GM23338 (cell line): ENCODE data around the gene TFB1M.

Experiments
- CREB1 ChIP-seq: fragments of 250-450 bp; sonication (Bioruptor Pico); IDR thresholded peaks from 2 replicates; pipeline ENCODE4 v1.5.0; 2020; ENCODE audit warnings: low read depth, mild to moderate bottlenecking, moderate library complexity
- EZH2 ChIP-seq: fragments of 200-600 bp; sonication (generic); IDR thresholded peaks from one replicate; pipeline ENCODE4 v1.8.0; 2017; ENCODE audit warnings: antibody characterized with exemption, mild to moderate bottlenecking, low read depth; ENCODE audit not compliant: unreplicated experiment
- EZH2phosphoT487 ChIP-seq: fragments of 200-600 bp; sonication (generic); IDR thresholded peaks from one replicate; pipeline ENCODE4 v1.8.1; 2018; ENCODE audit warnings: antibody characterized with exemption; ENCODE audit not compliant: unreplicated experiment
- JUNB ChIP-seq: IDR thresholded peaks from one replicate; pipeline ENCODE4 v1.6.1; 2016; ENCODE audit warnings: antibody characterized with exemption; ENCODE audit not compliant: unreplicated experiment
- NANOG ChIP-seq: IDR thresholded peaks from 2 replicates; pipeline ENCODE4 v1.6.1; 2016; ENCODE audit warnings: antibody characterized with exemption, borderline replicate concordance
- POLR2AphosphoS5 ChIP-seq: IDR thresholded peaks from 2 replicates; pipeline ENCODE4 v1.6.1; 2016; ENCODE audit warnings: antibody characterized with exemption, low read depth
- STAT1 ChIP-seq: IDR thresholded peaks from one replicate; pipeline ENCODE4 v1.6.1; 2016; ENCODE audit warnings: antibody characterized with exemption; ENCODE audit not compliant: unreplicated experiment
- ZNF114 ChIP-seq: fragments of 250-450 bp; sonication (Bioruptor Pico); IDR thresholded peaks from 2 replicates; pipeline ENCODE4 v1.5.0; 2020; ENCODE audit warnings: mild to moderate bottlenecking, moderate library complexity
- ZNF331 ChIP-seq: fragments of 250-450 bp; sonication (Bioruptor Pico); IDR thresholded peaks from 2 replicates; pipeline ENCODE4 v1.5.0; 2020; ENCODE audit warnings: low read depth, mild to moderate bottlenecking, moderate library complexity
- TF ChIP-seq, protein P1 (sequence below), 2 experiments: fragments of 200-600 bp in 1 of 2; sonication (generic) in 1 of 2; conservative IDR thresholded peaks; 2 replicates each; pipeline versions ENCODE4 v1.5.1 to v1.6.1; 2016 to 2017; ENCODE audit warnings: antibody characterized with exemption in 2 of 2, low read depth in 2 of 2, mild to moderate bottlenecking in 2 of 2, moderate library complexity in 1 of 2
- TF ChIP-seq, protein P2 (sequence below): IDR thresholded peaks from one replicate; pipeline ENCODE4 v1.6.1; 2018; ENCODE audit warnings: antibody characterized with exemption; ENCODE audit not compliant: unreplicated experiment
- TF ChIP-seq, protein P3 (sequence below): fragments of 250-450 bp; sonication (Bioruptor Pico); IDR thresholded peaks from 2 replicates; pipeline ENCODE4 v1.5.0; 2020; ENCODE audit warnings: mild to moderate bottlenecking, moderate library complexity

DNA sequence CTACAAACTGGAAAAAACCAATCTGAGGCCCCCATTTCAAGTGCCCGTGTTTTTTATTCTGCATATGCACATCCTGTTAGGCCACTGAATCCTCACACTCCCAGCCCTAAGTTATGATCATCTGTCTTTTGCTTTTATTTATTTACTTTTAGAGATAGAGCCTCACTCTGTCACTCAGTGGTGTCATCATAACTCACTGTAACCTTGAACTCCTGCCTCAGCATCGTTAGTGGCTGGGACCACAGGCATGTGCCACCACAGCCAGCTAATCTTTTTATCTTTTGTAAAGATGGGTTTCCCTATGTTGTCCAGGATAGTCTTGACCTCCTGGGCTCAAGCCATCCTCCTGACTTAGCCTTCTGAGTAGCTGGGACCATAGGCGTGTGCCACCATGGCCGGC lies 80.1 kb downstream of the TFB1M start:
- TF ChIP-seq, protein P1, sequence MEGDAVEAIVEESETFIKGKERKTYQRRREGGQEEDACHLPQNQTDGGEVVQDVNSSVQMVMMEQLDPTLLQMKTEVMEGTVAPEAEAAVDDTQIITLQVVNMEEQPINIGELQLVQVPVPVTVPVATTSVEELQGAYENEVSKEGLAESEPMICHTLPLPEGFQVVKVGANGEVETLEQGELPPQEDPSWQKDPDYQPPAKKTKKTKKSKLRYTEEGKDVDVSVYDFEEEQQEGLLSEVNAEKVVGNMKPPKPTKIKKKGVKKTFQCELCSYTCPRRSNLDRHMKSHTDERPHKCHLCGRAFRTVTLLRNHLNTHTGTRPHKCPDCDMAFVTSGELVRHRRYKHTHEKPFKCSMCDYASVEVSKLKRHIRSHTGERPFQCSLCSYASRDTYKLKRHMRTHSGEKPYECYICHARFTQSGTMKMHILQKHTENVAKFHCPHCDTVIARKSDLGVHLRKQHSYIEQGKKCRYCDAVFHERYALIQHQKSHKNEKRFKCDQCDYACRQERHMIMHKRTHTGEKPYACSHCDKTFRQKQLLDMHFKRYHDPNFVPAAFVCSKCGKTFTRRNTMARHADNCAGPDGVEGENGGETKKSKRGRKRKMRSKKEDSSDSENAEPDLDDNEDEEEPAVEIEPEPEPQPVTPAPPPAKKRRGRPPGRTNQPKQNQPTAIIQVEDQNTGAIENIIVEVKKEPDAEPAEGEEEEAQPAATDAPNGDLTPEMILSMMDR (conservative IDR thresholded peaks at IDR 0.05; ENCODE audit: low read depth in 2 of 2) = no peak
- TF ChIP-seq EZH2phosphoT487 = no peak
- no peak for TF ChIP-seq POLR2AphosphoS5
- TF ChIP-seq EZH2 = no peak
- TF ChIP-seq, protein P2, sequence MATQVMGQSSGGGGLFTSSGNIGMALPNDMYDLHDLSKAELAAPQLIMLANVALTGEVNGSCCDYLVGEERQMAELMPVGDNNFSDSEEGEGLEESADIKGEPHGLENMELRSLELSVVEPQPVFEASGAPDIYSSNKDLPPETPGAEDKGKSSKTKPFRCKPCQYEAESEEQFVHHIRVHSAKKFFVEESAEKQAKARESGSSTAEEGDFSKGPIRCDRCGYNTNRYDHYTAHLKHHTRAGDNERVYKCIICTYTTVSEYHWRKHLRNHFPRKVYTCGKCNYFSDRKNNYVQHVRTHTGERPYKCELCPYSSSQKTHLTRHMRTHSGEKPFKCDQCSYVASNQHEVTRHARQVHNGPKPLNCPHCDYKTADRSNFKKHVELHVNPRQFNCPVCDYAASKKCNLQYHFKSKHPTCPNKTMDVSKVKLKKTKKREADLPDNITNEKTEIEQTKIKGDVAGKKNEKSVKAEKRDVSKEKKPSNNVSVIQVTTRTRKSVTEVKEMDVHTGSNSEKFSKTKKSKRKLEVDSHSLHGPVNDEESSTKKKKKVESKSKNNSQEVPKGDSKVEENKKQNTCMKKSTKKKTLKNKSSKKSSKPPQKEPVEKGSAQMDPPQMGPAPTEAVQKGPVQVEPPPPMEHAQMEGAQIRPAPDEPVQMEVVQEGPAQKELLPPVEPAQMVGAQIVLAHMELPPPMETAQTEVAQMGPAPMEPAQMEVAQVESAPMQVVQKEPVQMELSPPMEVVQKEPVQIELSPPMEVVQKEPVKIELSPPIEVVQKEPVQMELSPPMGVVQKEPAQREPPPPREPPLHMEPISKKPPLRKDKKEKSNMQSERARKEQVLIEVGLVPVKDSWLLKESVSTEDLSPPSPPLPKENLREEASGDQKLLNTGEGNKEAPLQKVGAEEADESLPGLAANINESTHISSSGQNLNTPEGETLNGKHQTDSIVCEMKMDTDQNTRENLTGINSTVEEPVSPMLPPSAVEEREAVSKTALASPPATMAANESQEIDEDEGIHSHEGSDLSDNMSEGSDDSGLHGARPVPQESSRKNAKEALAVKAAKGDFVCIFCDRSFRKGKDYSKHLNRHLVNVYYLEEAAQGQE = no peak
- TF ChIP-seq CREB1 (CRISPR knock-in tag) = no peak
- no peak for TF ChIP-seq JUNB
- TF ChIP-seq ZNF331 (CRISPR knock-in tag) = no peak
- no peak for TF ChIP-seq NANOG
- TF ChIP-seq STAT1 = no peak
- TF ChIP-seq, protein P3, sequence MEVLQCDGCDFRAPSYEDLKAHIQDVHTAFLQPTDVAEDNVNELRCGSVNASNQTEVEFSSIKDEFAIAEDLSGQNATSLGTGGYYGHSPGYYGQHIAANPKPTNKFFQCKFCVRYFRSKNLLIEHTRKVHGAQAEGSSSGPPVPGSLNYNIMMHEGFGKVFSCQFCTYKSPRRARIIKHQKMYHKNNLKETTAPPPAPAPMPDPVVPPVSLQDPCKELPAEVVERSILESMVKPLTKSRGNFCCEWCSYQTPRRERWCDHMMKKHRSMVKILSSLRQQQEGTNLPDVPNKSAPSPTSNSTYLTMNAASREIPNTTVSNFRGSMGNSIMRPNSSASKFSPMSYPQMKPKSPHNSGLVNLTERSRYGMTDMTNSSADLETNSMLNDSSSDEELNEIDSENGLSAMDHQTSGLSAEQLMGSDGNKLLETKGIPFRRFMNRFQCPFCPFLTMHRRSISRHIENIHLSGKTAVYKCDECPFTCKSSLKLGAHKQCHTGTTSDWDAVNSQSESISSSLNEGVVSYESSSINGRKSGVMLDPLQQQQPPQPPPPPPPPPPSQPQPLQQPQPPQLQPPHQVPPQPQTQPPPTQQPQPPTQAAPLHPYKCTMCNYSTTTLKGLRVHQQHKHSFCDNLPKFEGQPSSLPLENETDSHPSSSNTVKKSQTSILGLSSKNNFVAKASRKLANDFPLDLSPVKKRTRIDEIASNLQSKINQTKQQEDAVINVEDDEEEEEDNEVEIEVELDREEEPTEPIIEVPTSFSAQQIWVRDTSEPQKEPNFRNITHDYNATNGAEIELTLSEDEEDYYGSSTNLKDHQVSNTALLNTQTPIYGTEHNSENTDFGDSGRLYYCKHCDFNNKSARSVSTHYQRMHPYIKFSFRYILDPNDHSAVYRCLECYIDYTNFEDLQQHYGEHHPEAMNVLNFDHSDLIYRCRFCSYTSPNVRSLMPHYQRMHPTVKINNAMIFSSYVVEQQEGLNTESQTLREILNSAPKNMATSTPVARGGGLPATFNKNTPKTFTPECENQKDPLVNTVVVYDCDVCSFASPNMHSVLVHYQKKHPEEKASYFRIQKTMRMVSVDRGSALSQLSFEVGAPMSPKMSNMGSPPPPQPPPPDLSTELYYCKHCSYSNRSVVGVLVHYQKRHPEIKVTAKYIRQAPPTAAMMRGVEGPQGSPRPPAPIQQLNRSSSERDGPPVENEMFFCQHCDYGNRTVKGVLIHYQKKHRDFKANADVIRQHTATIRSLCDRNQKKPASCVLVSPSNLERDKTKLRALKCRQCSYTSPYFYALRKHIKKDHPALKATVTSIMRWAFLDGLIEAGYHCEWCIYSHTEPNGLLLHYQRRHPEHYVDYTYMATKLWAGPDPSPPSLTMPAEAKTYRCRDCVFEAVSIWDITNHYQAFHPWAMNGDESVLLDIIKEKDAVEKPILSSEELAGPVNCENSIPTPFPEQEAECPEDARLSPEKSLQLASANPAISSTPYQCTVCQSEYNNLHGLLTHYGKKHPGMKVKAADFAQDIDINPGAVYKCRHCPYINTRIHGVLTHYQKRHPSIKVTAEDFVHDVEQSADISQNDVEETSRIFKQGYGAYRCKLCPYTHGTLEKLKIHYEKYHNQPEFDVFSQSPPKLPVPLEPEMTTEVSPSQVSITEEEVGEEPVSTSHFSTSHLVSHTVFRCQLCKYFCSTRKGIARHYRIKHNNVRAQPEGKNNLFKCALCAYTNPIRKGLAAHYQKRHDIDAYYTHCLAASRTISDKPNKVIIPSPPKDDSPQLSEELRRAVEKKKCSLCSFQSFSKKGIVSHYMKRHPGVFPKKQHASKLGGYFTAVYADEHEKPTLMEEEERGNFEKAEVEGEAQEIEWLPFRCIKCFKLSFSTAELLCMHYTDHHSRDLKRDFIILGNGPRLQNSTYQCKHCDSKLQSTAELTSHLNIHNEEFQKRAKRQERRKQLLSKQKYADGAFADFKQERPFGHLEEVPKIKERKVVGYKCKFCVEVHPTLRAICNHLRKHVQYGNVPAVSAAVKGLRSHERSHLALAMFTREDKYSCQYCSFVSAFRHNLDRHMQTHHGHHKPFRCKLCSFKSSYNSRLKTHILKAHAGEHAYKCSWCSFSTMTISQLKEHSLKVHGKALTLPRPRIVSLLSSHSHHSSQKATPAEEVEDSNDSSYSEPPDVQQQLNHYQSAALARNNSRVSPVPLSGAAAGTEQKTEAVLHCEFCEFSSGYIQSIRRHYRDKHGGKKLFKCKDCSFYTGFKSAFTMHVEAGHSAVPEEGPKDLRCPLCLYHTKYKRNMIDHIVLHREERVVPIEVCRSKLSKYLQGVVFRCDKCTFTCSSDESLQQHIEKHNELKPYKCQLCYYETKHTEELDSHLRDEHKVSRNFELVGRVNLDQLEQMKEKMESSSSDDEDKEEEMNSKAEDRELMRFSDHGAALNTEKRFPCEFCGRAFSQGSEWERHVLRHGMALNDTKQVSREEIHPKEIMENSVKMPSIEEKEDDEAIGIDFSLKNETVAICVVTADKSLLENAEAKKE = no peak
- TF ChIP-seq ZNF114 = no peak
